ENCODE measurements around the gene FER1L5. TPM values are rescaled to one million over a fixed set of nuclear protein-coding genes. Genes with fewer than 3 reads are reported as not detected.

FER1L5 gene
- polyA plus RNA-seq, 1 of the 3 experiments (the other 2 are of a cell fraction), result 0.02 TPM

- no peak for TF ChIP-seq SMC3 (IDR thresholded peaks at IDR 0.05; ENCODE audit: low read depth, low read length)
Measured at GRCh38 chr2:96617012-96617411, 25.6 kb upstream of the FER1L5 start (continued).

- Histone ChIP-seq H3K4me2 (no peak overlapping the region), H3K9me2 (no peaks in the 10 kb centered on the region), H3K27me3 (ENCODE audit: insufficient read depth) (no peaks in the 10 kb centered on the region), H3K9me3 (no peaks in the 10 kb centered on the region), H3K4me1 (ENCODE audit: control insufficient read depth in 1 of 2, insufficient read depth in 2 of 2, low read depth in 1 of 2, low read length in 1 of 2) (no peaks in the 10 kb centered on the region), H3K36me3 (replicated peaks in 1 of 2; ENCODE audit: control insufficient read depth in 1 of 2, insufficient read depth in 2 of 2, low read length in 1 of 2) (peaks cover 25 to 30% of the 10 kb centered on the region in 2 experiments), H4K20me1 (ENCODE audit: insufficient read depth) (no peaks in the 10 kb centered on the region), H3K4me3 (ENCODE audit: low read depth in 2 of 2, low read length in 1 of 2) (no peak overlapping the region), H2AFZ (ENCODE audit: low read depth) (no peak overlapping the region), H3K79me2 (ENCODE audit: insufficient read depth) (peaks cover 45% of the 10 kb centered on the region), H3K9ac (no peak overlapping the region), H3K27ac (ENCODE audit: low read depth in 2 of 2, low read length in 1 of 2) (no peak overlapping the region), H3F3A (replicated peaks; ENCODE audit: insufficient read depth) (no peaks in the 10 kb centered on the region)
- ChIA-PET CTCF (interaction anchor here (1.4 to 1.6 kb wide), 2 partner anchors 14 to 65 kb away, joined by 3 to 5 read pairs; no protein-coding TSS in a partner anchor), POLR2A (no interaction called here)
- DNase-seq, result no peak
- TF ChIP-seq TCF12 (IDR thresholded peaks at IDR 0.05) (no peak), MXI1 (IDR thresholded peaks at IDR 0.05; ENCODE audit: low read depth, low read length) (no peak), NFIC (IDR thresholded peaks at IDR 0.05; ENCODE audit: borderline replicate concordance) (no peak)
- WGBS (ENCODE audit: low lambda C conversion rate), result 86% methylated on average over 8 of the region's 8 CpGs
Measured at GRCh38 chr2:96618596-96619283, 23.8 kb upstream of the FER1L5 start.

- 94% methylated on average over 3 of the region's 3 CpGs for WGBS (ENCODE audit: low lambda C conversion rate)
- Histone ChIP-seq H3K27ac (ENCODE audit: low read depth in 2 of 2, low read length in 1 of 2) (no peak overlapping the region), H3K9me3 (no peaks in the 10 kb centered on the region), H3K36me3 (replicated peaks in 1 of 2; ENCODE audit: control insufficient read depth in 1 of 2, insufficient read depth in 2 of 2, low read length in 1 of 2) (peaks cover 21% of the 10 kb centered on the region in 2 experiments), H3K4me3 (ENCODE audit: low read depth in 2 of 2, low read length in 1 of 2) (no peak overlapping the region), H2AFZ (ENCODE audit: low read depth) (no peak overlapping the region), H3F3A (replicated peaks; ENCODE audit: insufficient read depth) (peaks cover 17% of the 10 kb centered on the region), H3K4me1 (ENCODE audit: control insufficient read depth in 1 of 2, insufficient read depth in 2 of 2, low read depth in 1 of 2, low read length in 1 of 2) (peaks cover 0 to 20% of the 10 kb centered on the region in 2 experiments; a peak in 3 of 4 replicates), H3K9me2 (no peaks in the 10 kb centered on the region), H4K20me1 (ENCODE audit: insufficient read depth) (no peaks in the 10 kb centered on the region), H3K27me3 (ENCODE audit: insufficient read depth) (no peaks in the 10 kb centered on the region), H3K9ac (no peak overlapping the region), H3K4me2 (no peak overlapping the region), H3K79me2 (ENCODE audit: insufficient read depth) (peaks cover 47% of the 10 kb centered on the region; the same call in 1 of the 2 replicates)
- ChIA-PET POLR2A (no interaction called here), CTCF (interaction anchor here (1.1 kb wide), 1 partner anchor 16 kb away, joined by 4 read pairs; no protein-coding TSS in a partner anchor)
- TF ChIP-seq NFIC (IDR thresholded peaks at IDR 0.05; ENCODE audit: borderline replicate concordance) (no peak), NRF1 (IDR thresholded peaks at IDR 0.05; ENCODE audit: low read depth, low read length) (no peak), CHD2 (IDR thresholded peaks at IDR 0.05; ENCODE audit: low read length, partially characterized antibody) (no peak), FOSL2 (IDR thresholded peaks at IDR 0.05; ENCODE audit: borderline replicate concordance, low read depth) (no peak), ZBTB33 (IDR thresholded peaks at IDR 0.05; ENCODE audit: borderline replicate concordance, low read depth) (no peak), MAX (IDR thresholded peaks at IDR 0.05; ENCODE audit: low read depth) (no peak), FOXJ3 (CRISPR knock-in tag; IDR thresholded peaks at IDR 0.05) (no peak)
- no peak for DNase-seq
Measured at GRCh38 chr2:96622544-96622943, 20.0 kb upstream of the FER1L5 start.
